NCI-H2107 treated with DMSO at 0.1 percent for 48 hours (cell line): ENCODE results near the gene COL4A1.

ENCODE experiments used
- DNase-seq: peaks from one replicate; lab custom pipeline; 2025; ENCODE audit not compliant: unreplicated experiment; lab: John Stamatoyannopoulos, UW

Gene COL4A1

GRCh38 chr13:110170882-110171281, 136.1 kb downstream of the COL4A1 start:
- DNase-seq, result no peak

- DNase-seq, result no peak
These were observed 136.8 kb downstream of the COL4A1 start for GRCh38 chr13:110170020-110170790.

GRCh38 chr13:110168999-110169933, 137.7 kb downstream of the COL4A1 start:
- no peak for DNase-seq

GRCh38 chr13:110166598-110166997, 140.4 kb downstream of the COL4A1 start:
- no peak for DNase-seq

- DNase-seq, result no peak
These were observed 142.3 kb downstream of the COL4A1 start for GRCh38 chr13:110164706-110165105.

GRCh38 chr13:110162866-110163658, 143.9 kb downstream of the COL4A1 start:
- DNase-seq, result no peak

GRCh38 chr13:110162053-110162452, 144.9 kb downstream of the COL4A1 start:
- no peak for DNase-seq

GRCh38 chr13:110161112-110161882, 145.7 kb downstream of the COL4A1 start:
- no peak for DNase-seq

GRCh38 chr13:110158226-110158625, 148.7 kb downstream of the COL4A1 start:
- DNase-seq, result no peak

- DNase-seq, result no peak
These were observed 149.2 kb downstream of the COL4A1 start for GRCh38 chr13:110157718-110158117.

GRCh38 chr13:110156301-110157049, 150.5 kb downstream of the COL4A1 start:
- no peak for DNase-seq

GRCh38 chr13:110155072-110155471, 151.9 kb downstream of the COL4A1 start:
- no peak for DNase-seq

GRCh38 chr13:110154410-110154933, 152.5 kb downstream of the COL4A1 start:
- no peak for DNase-seq

- no peak for DNase-seq
These were observed 154.6 kb downstream of the COL4A1 start for GRCh38 chr13:110152351-110152750.

- no peak for DNase-seq
These were observed 155.5 kb downstream of the COL4A1 start for GRCh38 chr13:110151462-110151861.

- no peak for DNase-seq
These were observed 156.4 kb downstream of the COL4A1 start for GRCh38 chr13:110150384-110151101.

GRCh38 chr13:110149036-110149435, 157.9 kb downstream of the COL4A1 start:
- DNase-seq, result no peak

- no peak for DNase-seq
These were observed 166.9 kb downstream of the COL4A1 start for GRCh38 chr13:110140099-110140498.

GRCh38 chr13:110138700-110139036, 168.3 kb downstream of the COL4A1 start:
- no peak for DNase-seq
